Endothelial cell of umbilical vein (primary cell): ENCODE measurements around the gene ABHD4. TPM values are rescaled to one million over a fixed set of nuclear protein-coding genes. Genes with fewer than 3 reads are reported as not detected.

ENCODE experiments used
- BruUV-seq: library from RNA; stranded (reverse); fragments of 400-500 nt; replicated peaks from 2 replicates; lab custom pipeline; 2021; lab: Mats Ljungman, UMichigan
- CTCF ChIA-PET: fragments of 300-600, 350-600 bp; sonication (Branson Sonifier 250); formaldehyde crosslinking; loops from one replicate; lab custom pipeline; 2021; ENCODE audit warnings: antibody characterized with exemption, inconsistent platforms; lab: Charles Lee
- POLR2A ChIA-PET: fragments of 300-600, 350-600 bp; sonication (Branson Sonifier 250); formaldehyde crosslinking; loops from one replicate; lab custom pipeline; 2021; ENCODE audit warnings: antibody characterized with exemption, inconsistent platforms; lab: Charles Lee
- DNase-seq: peaks from one replicate; pipeline ENCODE4 v3.0.0-alpha.2; 2011; ENCODE audit warnings: low read depth, low spot score
- FAIRE-seq: peaks from 2 replicates; lab custom pipeline; 2011; peaks lifted over from hg19 to GRCh38; lab: Jason Lieb, UNC
- H2AFZ ChIP-seq: 2 replicates; pipeline ENCODE4 v1.6.0; 2012; ENCODE audit warnings: low read depth, low read length, control low read depth, inconsistent platforms
- H3K27ac ChIP-seq: 2 replicates; pipeline ENCODE4 v1.5.1; 2011; ENCODE audit warnings: low read depth, mild to moderate bottlenecking, control low read depth, low read length, moderate library complexity; ENCODE audit not compliant: insufficient read depth
- H3K27me3 ChIP-seq, 2 experiments: 2 replicates each; pipeline versions ENCODE4 v1.6.0 to v1.6.1; 2011; ENCODE audit warnings: low read length in 2 of 2, mixed read lengths in 1 of 2; ENCODE audit not compliant: control insufficient read depth in 2 of 2, insufficient read depth in 2 of 2
- H3K36me3 ChIP-seq, 2 experiments: 2 replicates in 1 of 2; 3 replicates in 1 of 2; pipeline ENCODE4 v1.5.1; 2011; ENCODE audit warnings: low read length in 2 of 2, mild to moderate bottlenecking in 1 of 2, moderate library complexity in 1 of 2; ENCODE audit not compliant: control insufficient read depth in 2 of 2, insufficient read depth in 2 of 2; ENCODE audit errors: extremely low read depth in 1 of 2
- H3K4me1 ChIP-seq: 3 replicates; pipeline ENCODE4 v1.5.1; 2011; ENCODE audit warnings: mild to moderate bottlenecking, low read length; ENCODE audit not compliant: control insufficient read depth, insufficient read depth; ENCODE audit errors: extremely low read depth
- H3K4me2 ChIP-seq: 2 replicates; pipeline ENCODE4 v1.6.1; 2011; ENCODE audit warnings: low read length, control low read depth, mixed read lengths; ENCODE audit not compliant: insufficient read depth
- H3K4me3 ChIP-seq, 3 experiments: fragments of 200-600 bp in 1 of 3; sonication (generic), shearing (Covaris generic) in 1 of 3; replicated peaks in 1 of 3; 2 replicates each; pipeline ENCODE4 v1.5.1; 2011 to 2016; ENCODE audit warnings: control low read depth in 3 of 3, low read length in 3 of 3, mild to moderate bottlenecking in 2 of 3, inconsistent platforms in 1 of 3, low read depth in 1 of 3, moderate library complexity in 1 of 3; ENCODE audit not compliant: insufficient read depth in 1 of 3
- H3K79me2 ChIP-seq: 2 replicates; pipeline ENCODE4 v1.6.0; 2012; ENCODE audit warnings: low read length, inconsistent platforms; ENCODE audit not compliant: control insufficient read depth, insufficient read depth
- H3K9ac ChIP-seq: replicated peaks from 2 replicates; pipeline ENCODE3; 2011; ENCODE audit warnings: low read length, control low read depth; ENCODE audit not compliant: insufficient read depth; ENCODE audit errors: extremely low read depth
- H3K9me1 ChIP-seq: replicated peaks from 3 replicates; pipeline ENCODE4 v1.6.0; 2011; ENCODE audit warnings: mild to moderate bottlenecking, low read length; ENCODE audit not compliant: control insufficient read depth, insufficient read depth; ENCODE audit errors: extremely low read depth
- H3K9me3 ChIP-seq: replicated peaks from 2 replicates; pipeline ENCODE4 v1.5.1; 2012; ENCODE audit warnings: low read length, inconsistent platforms; ENCODE audit not compliant: control insufficient read depth, insufficient read depth
- H4K20me1 ChIP-seq: replicated peaks from 2 replicates; pipeline ENCODE3; 2011; ENCODE audit warnings: mild to moderate bottlenecking, low read length; ENCODE audit not compliant: control insufficient read depth, insufficient read depth; ENCODE audit errors: extremely low read depth
- CTCF ChIP-seq, 2 donors: IDR thresholded peaks; 1 replicate in 1 of 2; 2 replicates in 1 of 2; pipeline ENCODE4 v1.5.1; 2011; ENCODE audit warnings: low read length in 2 of 2, mild to moderate bottlenecking in 2 of 2, moderate library complexity in 2 of 2, control low read depth in 1 of 2, inconsistent platforms in 1 of 2, low read depth in 1 of 2; ENCODE audit not compliant: insufficient read depth in 1 of 2; ENCODE audit errors: extremely low read depth in 1 of 2
- EZH2 ChIP-seq: IDR thresholded peaks from 2 replicates; pipeline ENCODE4 v1.6.1; 2012; ENCODE audit warnings: borderline replicate concordance, low read depth, mild to moderate bottlenecking, moderate library complexity, low read length, inconsistent platforms; ENCODE audit not compliant: severe bottlenecking
- FOS ChIP-seq: IDR thresholded peaks from 2 replicates; pipeline ENCODE4 v1.6.1; 2011; ENCODE audit warnings: mild to moderate bottlenecking, low read length, moderate library complexity, borderline replicate concordance; ENCODE audit not compliant: insufficient read depth
- GATA2 ChIP-seq: IDR thresholded peaks from 2 replicates; pipeline ENCODE4 v1.7.0; 2011; ENCODE audit warnings: low read depth, mild to moderate bottlenecking, moderate library complexity, mixed read lengths, low read length; ENCODE audit not compliant: insufficient read length, insufficient read depth
- JUN ChIP-seq: IDR thresholded peaks from 2 replicates; pipeline ENCODE4 v1.6.1; 2011; ENCODE audit warnings: borderline replicate concordance, low read depth; ENCODE audit not compliant: insufficient read length, insufficient read depth
- MAX ChIP-seq: IDR thresholded peaks from 2 replicates; pipeline ENCODE4 v1.6.1; 2011; ENCODE audit not compliant: insufficient read depth, insufficient read length
- MYC ChIP-seq: IDR thresholded peaks from one replicate; pipeline ENCODE4 v1.6.1; 2011; ENCODE audit warnings: mild to moderate bottlenecking, low read depth, low read length
- POLR2A ChIP-seq: IDR thresholded peaks from 2 replicates; pipeline ENCODE4 v1.6.1; 2012; ENCODE audit warnings: low read depth, mild to moderate bottlenecking, control low read depth, low read length
- POLR2AphosphoS5 ChIP-seq: IDR thresholded peaks from 2 replicates; pipeline ENCODE4 v1.6.1; 2012; ENCODE audit warnings: low read depth, mild to moderate bottlenecking, control low read depth, low read length, moderate library complexity; ENCODE audit not compliant: insufficient read depth
- dilution Hi-C: fragments of 300-500 bp; cut with MboI; formaldehyde crosslinking; loops from one replicate; pipeline ENCODE4 v1.15.0; 2019; ENCODE audit warnings: low sequenced_read_pairs; ENCODE audit not compliant: extremely low pct_ligation_motif_present
- intact Hi-C: fragments of 100-400 bp; cut with micrococcal nuclease; formaldehyde crosslinking; loops from one replicate; pipeline ENCODE4 v1.10.0; 2022
- polyA plus RNA-seq, 4 experiments: library from polyadenylated mRNA; depleted of rRNA in 3 of 4; stranded (reverse) in 3 of 4; unstranded in 1 of 4; fragments of >200 nt; gene quantifications; 2 replicates each; pipeline versions ENCODE4 v1.2.1 to v1.2.3, GENCODE V29; 2011 to 2012; ENCODE audit warnings: missing spikeins in 1 of 4
- total RNA-seq: library from RNA; stranded (reverse); gene quantifications from 2 replicates; pipeline ENCODE4 v1.2.3, GENCODE V29; 2021

ABHD4 gene
- total and polyA plus RNA-seq, 2 donors (not counting 3 experiments of a cell fraction or from before 2014, with no cell fraction given): 34.8 to 45.5 TPM

- CTCF ChIA-PET: interaction anchor here (1.1 to 1.4 kb wide), 2 partner anchors 22 to 77 kb away, joined by 3 to 8 read pairs; no protein-coding TSS in a partner anchor
- POLR2A ChIA-PET: interaction anchor here (0.6 kb wide), 1 partner anchor 32 kb away, joined by 10 read pairs; no protein-coding TSS in a partner anchor
- no peak for DNase-seq
- Histone ChIP-seq H3K9ac (no peak overlapping the region), H2AFZ (no peak overlapping the region), H3K4me1 (no peaks in the 10 kb centered on the region), H3K4me2 (no peak overlapping the region), H3K27me3 (no peaks in the 10 kb centered on the region), H3K79me2 (no peaks in the 10 kb centered on the region), H3K36me3 (no peaks in the 10 kb centered on the region), H3K4me3 (no peak overlapping the region), H3K9me3 (no peaks in the 10 kb centered on the region), H3K27ac (no peak overlapping the region), H3K9me1 (no peaks in the 10 kb centered on the region), H4K20me1 (no peaks in the 10 kb centered on the region)
- no peak for FAIRE-seq
- dilution Hi-C loops: no loop called here
- intact Hi-C loops: no loop called here
- no TSS peak for BruUV-seq
- TF ChIP-seq EZH2 (no peak), JUN (no peak), MYC (no peak), FOS (no peak), CTCF (IDR thresholded peaks at IDR 0.05; ENCODE audit: extremely low read depth in 1 of 2, insufficient read depth in 1 of 2, low read depth in 1 of 2, low read length in 2 of 2) (no peak), POLR2AphosphoS5 (no peak), GATA2 (no peak), MAX (no peak), POLR2A (no peak)
Measured at GRCh38 chr14:22646570-22647254, 48.6 kb downstream of the ABHD4 start.
